Thyroid gland (tissue), 4 donors: ENCODE data around the gene ESYT1.

Experiments used
- POLR2A ChIP-seq, 2 donors: fragments of 450-650 bp; IDR thresholded peaks; one replicate each; pipeline ENCODE4 v1.6.1; 2017; ENCODE audit warnings: antibody characterized with exemption in 2 of 2, mild to moderate bottlenecking in 2 of 2, moderate library complexity in 1 of 2
- TF ChIP-seq, protein P1 (sequence below), 6 experiments: fragments of 200-600 bp in 3 of 6; fragments of 450-650 bp in 3 of 6; sonication (generic) in 3 of 6; IDR thresholded peaks; one replicate each; pipeline ENCODE4 v1.5.1; 2016 to 2019; ENCODE audit warnings: antibody characterized with exemption in 6 of 6, mild to moderate bottlenecking in 2 of 6, inconsistent platforms in 1 of 6, moderate library complexity in 1 of 6

DNA sequence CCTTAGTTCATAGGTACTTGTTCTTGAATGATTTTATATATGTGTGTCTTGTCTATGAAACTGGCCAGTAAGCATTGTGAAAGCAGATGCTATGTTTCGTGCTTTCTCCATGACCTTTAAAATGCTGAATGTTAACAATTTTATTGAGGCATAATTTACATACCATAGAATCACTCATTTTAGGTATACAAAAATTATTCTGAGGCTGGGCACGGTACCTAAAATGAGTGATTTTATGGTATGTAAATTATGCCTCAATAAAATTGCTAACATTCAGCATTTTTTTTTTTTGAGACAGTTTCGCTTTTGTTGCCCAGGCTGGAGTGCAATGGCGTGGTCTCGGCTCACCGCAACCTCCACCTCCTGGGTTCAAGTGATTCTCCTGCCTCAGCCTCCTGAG is 6.8 kb downstream of the ESYT1 start:
- TF ChIP-seq, protein P1, sequence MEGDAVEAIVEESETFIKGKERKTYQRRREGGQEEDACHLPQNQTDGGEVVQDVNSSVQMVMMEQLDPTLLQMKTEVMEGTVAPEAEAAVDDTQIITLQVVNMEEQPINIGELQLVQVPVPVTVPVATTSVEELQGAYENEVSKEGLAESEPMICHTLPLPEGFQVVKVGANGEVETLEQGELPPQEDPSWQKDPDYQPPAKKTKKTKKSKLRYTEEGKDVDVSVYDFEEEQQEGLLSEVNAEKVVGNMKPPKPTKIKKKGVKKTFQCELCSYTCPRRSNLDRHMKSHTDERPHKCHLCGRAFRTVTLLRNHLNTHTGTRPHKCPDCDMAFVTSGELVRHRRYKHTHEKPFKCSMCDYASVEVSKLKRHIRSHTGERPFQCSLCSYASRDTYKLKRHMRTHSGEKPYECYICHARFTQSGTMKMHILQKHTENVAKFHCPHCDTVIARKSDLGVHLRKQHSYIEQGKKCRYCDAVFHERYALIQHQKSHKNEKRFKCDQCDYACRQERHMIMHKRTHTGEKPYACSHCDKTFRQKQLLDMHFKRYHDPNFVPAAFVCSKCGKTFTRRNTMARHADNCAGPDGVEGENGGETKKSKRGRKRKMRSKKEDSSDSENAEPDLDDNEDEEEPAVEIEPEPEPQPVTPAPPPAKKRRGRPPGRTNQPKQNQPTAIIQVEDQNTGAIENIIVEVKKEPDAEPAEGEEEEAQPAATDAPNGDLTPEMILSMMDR (IDR thresholded peaks at IDR 0.05), result no peak
- TF ChIP-seq POLR2A (IDR thresholded peaks at IDR 0.05), result no peak
